Activated naive CD4-positive, alpha-beta T cell treated with anti-CD3 and anti-CD28 coated beads, Interleukin-2, amount 50 U/mL, for 24 hours (primary cell): Measurements from ENCODE around the gene CDK2.
"Not testable (repeated sequence)": the region's sequence is repeated elsewhere in the genome, so short reads cannot be mapped to it uniquely, and the experiment has no call there.

ENCODE experiments used
- H3K27ac Mint-ChIP-seq: one replicate; pipeline ENCODE4 v1.8.0; 2021; ENCODE audit warnings: mild to moderate bottlenecking, mixed read lengths
- H3K27me3 Mint-ChIP-seq: one replicate; pipeline ENCODE4 v1.8.0; 2021; ENCODE audit warnings: mixed read lengths
- H3K36me3 Mint-ChIP-seq: one replicate; pipeline ENCODE4 v1.8.0; 2021; ENCODE audit warnings: mixed read lengths
- H3K4me1 Mint-ChIP-seq: one replicate; pipeline ENCODE4 v1.8.0; 2021; ENCODE audit warnings: mixed read lengths
- H3K4me3 Mint-ChIP-seq: one replicate; pipeline ENCODE4 v1.8.0; 2021; ENCODE audit warnings: mild to moderate bottlenecking, mixed read lengths
- H3K9me3 Mint-ChIP-seq: one replicate; pipeline ENCODE4 v1.8.0; 2021; ENCODE audit warnings: mixed read lengths

The CDK2 gene

GRCh38 chr12:55965240-55965639 is 1.4 kb upstream of the CDK2 start:
- peak overlapping the region; percentile 59 for H3K27ac Mint-ChIP-seq
- peak overlapping the region; percentile 96 for H3K4me3 Mint-ChIP-seq
- H3K4me1 Mint-ChIP-seq: peaks cover 33% of the 10 kb centered on the region
- H3K27me3 Mint-ChIP-seq: no peaks in the 10 kb centered on the region
- no peaks in the 10 kb centered on the region for H3K36me3 Mint-ChIP-seq
- H3K9me3 Mint-ChIP-seq: no peaks in the 10 kb centered on the region

- peaks cover 33% of the 10 kb centered on the region for H3K4me1 Mint-ChIP-seq
- no peaks in the 10 kb centered on the region for H3K27me3 Mint-ChIP-seq
- H3K9me3 Mint-ChIP-seq: no peaks in the 10 kb centered on the region
- peak within 1 kb of the TSS; percentile 96 for H3K4me3 Mint-ChIP-seq
- peak within 1 kb of the TSS; percentile 92 for H3K27ac Mint-ChIP-seq
- no peaks in the 10 kb centered on the region for H3K36me3 Mint-ChIP-seq
Observed at GRCh38 chr12:55965941-55966407, 656 bp upstream of the CDK2 start, which contains the start of gene PMEL. Gene PMEL (minus strand): TSS chr12:55966042. CDS start chr12:55966011, 31 bp downstream.

DNA sequence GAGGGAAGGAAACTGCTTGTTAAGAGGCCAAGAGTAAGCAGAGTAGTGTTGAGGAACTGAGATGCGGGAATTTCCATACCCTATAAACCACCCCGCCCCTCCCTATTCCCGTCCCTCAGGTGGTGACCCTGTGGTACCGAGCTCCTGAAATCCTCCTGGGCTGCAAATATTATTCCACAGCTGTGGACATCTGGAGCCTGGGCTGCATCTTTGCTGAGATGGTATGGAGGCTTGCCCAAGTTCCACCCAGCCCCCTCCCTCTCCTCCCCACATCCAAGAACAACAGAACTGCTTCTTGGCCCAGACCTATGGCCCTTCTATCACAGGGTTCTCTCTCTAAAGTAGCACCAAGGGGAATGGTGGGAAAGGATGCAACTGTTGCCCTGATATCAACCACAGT is 2.7 kb downstream of the CDK2 start:
- peaks cover 33% of the 10 kb centered on the region for H3K4me1 Mint-ChIP-seq
- H3K4me3 Mint-ChIP-seq: no peak overlapping the region
- no peaks in the 10 kb centered on the region for H3K27me3 Mint-ChIP-seq
- no peak overlapping the region for H3K27ac Mint-ChIP-seq
- H3K9me3 Mint-ChIP-seq: no peaks in the 10 kb centered on the region
- no peaks in the 10 kb centered on the region for H3K36me3 Mint-ChIP-seq

DNA sequence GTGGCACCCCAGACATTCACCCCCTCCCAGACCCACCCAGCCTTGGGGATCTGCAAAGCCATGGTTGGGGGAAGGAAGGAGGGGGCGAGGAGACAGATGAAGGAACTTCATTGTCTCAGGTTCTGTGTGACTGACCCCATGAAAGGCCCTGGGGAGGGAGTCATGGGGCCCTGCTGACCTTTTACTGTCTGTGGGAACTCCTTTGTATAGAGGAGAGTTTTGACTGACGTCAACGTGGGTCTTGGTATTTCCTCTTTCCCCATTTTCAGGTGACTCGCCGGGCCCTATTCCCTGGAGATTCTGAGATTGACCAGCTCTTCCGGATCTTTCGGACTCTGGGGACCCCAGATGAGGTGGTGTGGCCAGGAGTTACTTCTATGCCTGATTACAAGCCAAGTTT is 4.1 kb downstream of the CDK2 start:
- Mint-ChIP-seq H3K4me3 (no peak overlapping the region), H3K27me3 (no peaks in the 10 kb centered on the region), H3K36me3 (no peaks in the 10 kb centered on the region), H3K27ac (no peak overlapping the region), H3K9me3 (no peaks in the 10 kb centered on the region), H3K4me1 (peaks cover 28% of the 10 kb centered on the region)

DNA sequence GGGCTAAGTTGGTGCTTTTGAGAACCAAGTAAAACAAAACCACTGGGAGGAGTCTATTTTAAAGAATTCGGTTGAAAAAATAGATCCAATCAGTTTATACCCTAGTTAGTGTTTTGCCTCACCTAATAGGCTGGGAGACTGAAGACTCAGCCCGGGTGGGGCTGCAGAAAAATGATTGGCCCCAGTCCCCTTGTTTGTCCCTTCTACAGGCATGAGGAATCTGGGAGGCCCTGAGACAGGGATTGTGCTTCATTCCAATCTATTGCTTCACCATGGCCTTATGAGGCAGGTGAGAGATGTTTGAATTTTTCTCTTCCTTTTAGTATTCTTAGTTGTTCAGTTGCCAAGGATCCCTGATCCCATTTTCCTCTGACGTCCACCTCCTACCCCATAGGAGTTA is 5.4 kb downstream of the CDK2 start:
- Mint-ChIP-seq H3K27me3 (no peaks in the 10 kb centered on the region), H3K27ac (no peak overlapping the region), H3K4me1 (peaks cover 25% of the 10 kb centered on the region), H3K9me3 (no peaks in the 10 kb centered on the region), H3K36me3 (no peaks in the 10 kb centered on the region), H3K4me3 (no peak overlapping the region)

- Mint-ChIP-seq H3K4me3 (no peak overlapping the region), H3K4me1 (peaks cover 27% of the 10 kb centered on the region), H3K27me3 (no peaks in the 10 kb centered on the region), H3K27ac (no peak overlapping the region), H3K9me3 (no peaks in the 10 kb centered on the region), H3K36me3 (no peaks in the 10 kb centered on the region)
Observed at GRCh38 chr12:55972456-55972855, 5.8 kb downstream of the CDK2 start.

DNA sequence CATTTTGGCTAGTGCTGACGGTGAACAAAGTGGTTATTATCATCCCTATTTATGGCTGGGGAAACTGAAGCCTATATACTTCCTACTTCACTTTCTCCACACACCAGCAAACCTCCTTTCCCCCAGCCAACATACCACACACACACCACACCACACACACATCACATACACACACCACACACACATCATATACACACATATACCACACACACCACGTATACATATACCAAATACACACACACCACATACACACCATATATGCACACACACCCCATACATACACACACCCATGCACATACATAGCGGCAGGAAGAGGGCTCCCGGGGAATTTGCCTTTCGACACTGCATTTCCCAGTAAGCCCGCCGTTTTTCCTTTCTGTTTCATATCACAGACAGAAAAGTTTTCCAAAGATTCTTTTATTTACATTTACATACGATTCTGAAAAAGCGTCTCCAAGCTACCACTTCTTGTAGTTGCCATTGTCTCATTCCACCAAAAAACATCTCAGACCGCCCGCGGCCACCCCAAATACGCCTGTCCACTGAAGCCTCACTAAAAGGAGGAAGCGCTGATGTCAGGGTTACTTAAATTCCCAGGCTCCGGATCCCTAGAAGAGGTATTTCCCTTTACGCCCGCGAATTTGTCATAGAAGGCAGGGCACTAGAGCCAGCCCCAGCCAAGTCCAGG is 6.4 kb downstream of the CDK2 start:
- no peaks in the 10 kb centered on the region for H3K9me3 Mint-ChIP-seq
- H3K27me3 Mint-ChIP-seq: no peaks in the 10 kb centered on the region
- H3K4me1 Mint-ChIP-seq: peaks cover 27% of the 10 kb centered on the region
- H3K36me3 Mint-ChIP-seq: no peaks in the 10 kb centered on the region
- no peak overlapping the region for H3K27ac Mint-ChIP-seq
- H3K4me3 Mint-ChIP-seq: no peak overlapping the region

DNA sequence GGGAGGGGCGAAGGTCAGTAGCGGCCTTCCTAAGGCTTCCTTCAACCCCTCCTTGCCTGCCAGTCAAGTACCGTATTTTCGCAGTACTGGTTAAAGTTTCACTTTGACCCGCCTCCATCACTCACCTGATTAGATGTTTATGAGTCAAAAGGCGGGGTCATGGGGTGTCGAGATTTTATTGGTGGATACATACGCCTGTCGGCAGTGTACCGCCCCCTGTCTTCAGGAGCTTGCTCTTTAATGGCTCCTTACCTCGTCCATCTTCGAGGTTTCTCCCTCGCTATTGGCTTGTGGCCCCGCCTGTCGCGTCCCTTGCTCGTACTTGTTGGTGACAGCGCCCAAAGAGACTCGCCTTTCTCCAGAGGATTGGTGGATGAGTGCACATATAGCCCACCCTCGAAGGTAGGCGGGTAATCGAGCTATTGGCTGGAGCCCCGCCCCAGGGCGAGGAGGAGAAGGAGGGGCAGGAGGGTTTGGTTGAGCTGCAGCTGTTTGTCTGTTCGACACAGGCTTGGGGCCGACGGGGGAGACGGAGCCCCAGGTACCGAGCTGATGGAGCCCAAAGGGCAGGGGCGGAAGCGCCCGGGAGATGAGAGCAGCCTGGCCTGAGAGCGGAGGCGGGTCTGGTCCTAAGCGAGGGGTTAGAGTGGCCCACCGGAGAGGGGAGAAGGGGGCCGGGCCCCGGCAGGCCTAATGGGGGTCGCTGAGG is 7.1 kb downstream of the CDK2 start, which contains the start of gene RAB5B:
RAB5B (plus strand) TSS at position 480 of the 709 bp plus-strand sequence. CDS start 12,883 bp downstream, outside the sequence.
- no peaks in the 10 kb centered on the region for H3K9me3 Mint-ChIP-seq
- peaks cover 2% of the 10 kb centered on the region for H3K36me3 Mint-ChIP-seq
- no peak within 1 kb of the TSS for H3K27ac Mint-ChIP-seq
- H3K4me3 Mint-ChIP-seq: no peak within 1 kb of the TSS
- peaks cover 26% of the 10 kb centered on the region for H3K4me1 Mint-ChIP-seq
- H3K27me3 Mint-ChIP-seq: no peaks in the 10 kb centered on the region

- Mint-ChIP-seq H3K9me3 (no peaks in the 10 kb centered on the region), H3K36me3 (peaks cover 2% of the 10 kb centered on the region), H3K27me3 (no peaks in the 10 kb centered on the region), H3K27ac (no peak overlapping the region), H3K4me3 (no peak overlapping the region), H3K4me1 (peaks cover 31% of the 10 kb centered on the region)
Observed at GRCh38 chr12:55974308-55974730, 7.7 kb downstream of the CDK2 start.

DNA sequence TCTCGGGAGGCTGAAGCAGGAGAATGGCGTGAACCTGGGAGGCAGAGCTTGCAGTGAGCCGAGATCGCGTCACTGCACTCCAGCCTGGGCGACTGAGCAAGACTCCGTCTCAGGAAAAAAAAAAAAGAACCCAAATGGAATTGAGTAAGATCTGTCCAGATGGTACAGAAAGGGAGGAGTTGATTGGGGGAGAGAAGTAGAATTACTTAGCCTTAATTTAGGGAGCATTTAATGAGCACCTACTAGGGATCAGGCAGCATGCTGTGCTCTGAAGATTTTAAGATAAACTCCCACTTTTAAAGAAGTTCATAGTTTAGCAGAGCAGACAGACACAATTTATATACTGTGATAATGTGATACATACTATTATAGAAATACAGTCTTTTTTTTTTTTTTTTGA is 11.8 kb downstream of the CDK2 start:
- H3K27ac Mint-ChIP-seq: peak overlapping the region; percentile 65
- no peak overlapping the region for H3K4me3 Mint-ChIP-seq
- peaks cover 55% of the 10 kb centered on the region for H3K4me1 Mint-ChIP-seq
- H3K9me3 Mint-ChIP-seq: no peaks in the 10 kb centered on the region
- peaks cover 2% of the 10 kb centered on the region for H3K36me3 Mint-ChIP-seq
- no peaks in the 10 kb centered on the region for H3K27me3 Mint-ChIP-seq

- H3K9me3 Mint-ChIP-seq: no peaks in the 10 kb centered on the region
- peaks cover 59% of the 10 kb centered on the region for H3K4me1 Mint-ChIP-seq
- H3K4me3 Mint-ChIP-seq: no peak overlapping the region
- peaks cover 2% of the 10 kb centered on the region for H3K36me3 Mint-ChIP-seq
- no peak overlapping the region for H3K27ac Mint-ChIP-seq
- no peaks in the 10 kb centered on the region for H3K27me3 Mint-ChIP-seq
Observed at GRCh38 chr12:55979069-55979468, 12.4 kb downstream of the CDK2 start.

DNA sequence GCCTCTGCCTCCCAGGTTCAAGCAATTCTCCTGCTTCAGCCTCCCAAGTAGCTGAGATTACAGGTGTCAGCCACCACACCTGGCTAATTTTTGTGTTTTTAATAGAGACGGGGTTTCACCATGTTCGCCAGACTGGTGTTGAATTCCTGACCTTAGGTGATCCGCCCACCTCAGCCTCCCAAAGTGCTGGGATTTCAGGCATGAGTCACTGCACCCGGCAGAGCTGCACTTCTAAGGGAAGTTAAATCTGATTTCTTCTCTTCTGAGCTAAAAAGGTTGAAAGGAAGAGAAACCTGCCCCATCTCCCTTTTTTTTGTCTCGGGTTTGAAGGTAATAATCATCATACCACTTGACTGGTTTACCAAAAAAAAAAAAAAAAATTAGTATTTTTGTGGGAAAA is 15.3 kb downstream of the CDK2 start:
- H3K36me3 Mint-ChIP-seq, H3K4me3 Mint-ChIP-seq, H3K27me3 Mint-ChIP-seq, H3K9me3 Mint-ChIP-seq, H3K27ac Mint-ChIP-seq: not testable (repeated sequence)
- peaks cover 50% of the 10 kb centered on the region for H3K4me1 Mint-ChIP-seq

DNA sequence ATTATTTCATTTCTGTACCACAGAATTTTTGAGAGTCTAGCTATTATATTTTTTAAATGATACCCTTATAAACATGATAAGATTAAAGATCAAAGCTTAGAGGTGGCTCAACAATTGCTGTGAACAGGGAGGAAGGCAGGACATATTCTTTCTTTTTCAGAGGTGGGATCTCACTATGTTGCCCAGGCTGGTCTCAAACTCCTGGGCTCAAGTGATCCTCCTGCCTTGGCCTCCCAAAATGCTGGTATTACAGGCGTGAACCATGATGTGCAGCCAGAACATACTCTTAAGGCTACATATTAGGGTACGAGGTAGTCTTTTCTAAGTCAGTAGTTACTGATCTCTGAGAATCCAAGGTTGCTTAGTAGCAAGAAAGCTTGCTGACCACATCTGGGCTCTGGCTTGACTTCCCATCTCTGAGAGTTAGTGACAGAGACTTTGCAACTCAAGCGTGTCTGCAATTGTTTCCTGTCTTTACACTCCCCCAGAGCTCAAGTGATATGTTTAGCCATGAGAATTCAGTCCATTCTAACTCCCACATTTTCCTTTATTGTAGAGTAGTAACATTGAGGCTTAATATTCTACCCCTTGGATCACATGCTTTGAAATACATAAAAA is 15.8 kb downstream of the CDK2 start:
- Mint-ChIP-seq H3K9me3 (no peaks in the 10 kb centered on the region), H3K4me1 (peaks cover 45% of the 10 kb centered on the region), H3K27ac (peak overlapping the region; percentile 46), H3K36me3 (peaks cover 2% of the 10 kb centered on the region), H3K4me3 (no peak overlapping the region), H3K27me3 (no peaks in the 10 kb centered on the region)

- Mint-ChIP-seq H3K27me3 (no peaks in the 10 kb centered on the region), H3K9me3 (no peaks in the 10 kb centered on the region), H3K36me3 (peaks cover 1% of the 10 kb centered on the region), H3K4me3 (no peak overlapping the region), H3K4me1 (peaks cover 36% of the 10 kb centered on the region), H3K27ac (no peak overlapping the region)
Observed at GRCh38 chr12:55983232-55983842, 16.7 kb downstream of the CDK2 start.

DNA sequence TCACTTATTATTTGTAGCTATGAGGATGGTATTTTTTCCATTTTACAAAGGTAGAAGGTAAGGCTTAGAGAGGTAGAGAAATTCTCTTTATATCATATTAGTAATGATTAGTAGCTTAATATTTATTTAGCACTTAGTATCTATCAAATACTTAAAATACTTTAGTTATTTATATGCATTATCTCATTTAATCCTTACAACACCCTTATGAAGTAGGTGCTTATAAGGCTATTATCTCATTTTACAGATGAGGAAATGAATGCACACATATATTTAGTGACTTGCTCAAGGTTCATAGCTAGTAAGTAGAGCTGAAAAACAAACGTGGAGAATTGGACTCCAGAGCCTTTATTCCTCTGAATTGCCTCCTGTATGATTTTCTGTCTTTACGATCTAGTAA is 18.2 kb downstream of the CDK2 start:
- no peaks in the 10 kb centered on the region for H3K9me3 Mint-ChIP-seq
- H3K4me3 Mint-ChIP-seq: no peak overlapping the region
- H3K27ac Mint-ChIP-seq: no peak overlapping the region
- H3K4me1 Mint-ChIP-seq: peaks cover 25% of the 10 kb centered on the region
- H3K36me3 Mint-ChIP-seq: peaks cover 2% of the 10 kb centered on the region
- H3K27me3 Mint-ChIP-seq: no peaks in the 10 kb centered on the region
